ENCODE results near the gene COPS6.

COPS6 gene

DNA sequence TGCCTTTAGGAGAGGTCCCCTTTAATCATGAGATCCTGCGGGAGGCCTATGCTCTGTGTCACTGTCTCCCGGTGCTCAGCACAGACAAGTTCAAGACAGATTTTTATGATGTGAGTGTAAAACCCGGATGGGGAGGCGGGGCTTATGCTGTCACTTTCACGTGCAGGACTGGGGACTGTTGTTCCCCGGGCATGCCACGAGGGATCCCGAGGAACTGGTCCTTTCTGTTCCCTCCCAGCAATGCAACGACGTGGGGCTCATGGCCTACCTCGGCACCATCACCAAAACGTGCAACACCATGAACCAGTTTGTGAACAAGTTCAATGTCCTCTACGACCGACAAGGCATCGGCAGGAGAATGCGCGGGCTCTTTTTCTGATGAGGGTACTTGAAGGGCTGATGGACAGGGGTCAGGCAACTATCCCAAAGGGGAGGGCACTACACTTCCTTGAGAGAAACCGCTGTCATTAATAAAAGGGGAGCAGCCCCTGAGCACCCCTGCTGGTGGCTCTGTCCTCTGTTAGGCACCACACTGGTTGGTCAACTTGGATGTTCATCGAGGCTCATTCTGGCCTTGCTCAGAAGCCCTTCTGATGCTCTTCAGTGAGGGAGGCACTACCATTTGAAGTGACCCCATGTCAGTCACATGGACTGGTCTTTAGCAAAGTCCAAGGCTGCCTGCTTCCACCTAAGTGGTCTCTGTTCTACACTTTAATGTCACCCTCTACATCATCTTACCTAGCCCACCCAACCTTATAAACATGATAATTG, 2.8 kb downstream of the COPS6 start:
- no peak for DNase-seq (ENCODE audit: extremely low spot score)
- ChIA-PET CTCF (interaction anchor here (1.0 to 1.8 kb wide), 2 partner anchors 9 to 97 kb away, joined by 3 to 6 read pairs; no protein-coding TSS in a partner anchor), POLR2A (interaction anchor here (1.0 to 2.1 kb wide), 3 partner anchors 9 to 11 kb away, joined by 3 to 7 read pairs (median 4); partner anchors contain the start of gene AP4M1)
- TF ChIP-seq, protein P1, sequence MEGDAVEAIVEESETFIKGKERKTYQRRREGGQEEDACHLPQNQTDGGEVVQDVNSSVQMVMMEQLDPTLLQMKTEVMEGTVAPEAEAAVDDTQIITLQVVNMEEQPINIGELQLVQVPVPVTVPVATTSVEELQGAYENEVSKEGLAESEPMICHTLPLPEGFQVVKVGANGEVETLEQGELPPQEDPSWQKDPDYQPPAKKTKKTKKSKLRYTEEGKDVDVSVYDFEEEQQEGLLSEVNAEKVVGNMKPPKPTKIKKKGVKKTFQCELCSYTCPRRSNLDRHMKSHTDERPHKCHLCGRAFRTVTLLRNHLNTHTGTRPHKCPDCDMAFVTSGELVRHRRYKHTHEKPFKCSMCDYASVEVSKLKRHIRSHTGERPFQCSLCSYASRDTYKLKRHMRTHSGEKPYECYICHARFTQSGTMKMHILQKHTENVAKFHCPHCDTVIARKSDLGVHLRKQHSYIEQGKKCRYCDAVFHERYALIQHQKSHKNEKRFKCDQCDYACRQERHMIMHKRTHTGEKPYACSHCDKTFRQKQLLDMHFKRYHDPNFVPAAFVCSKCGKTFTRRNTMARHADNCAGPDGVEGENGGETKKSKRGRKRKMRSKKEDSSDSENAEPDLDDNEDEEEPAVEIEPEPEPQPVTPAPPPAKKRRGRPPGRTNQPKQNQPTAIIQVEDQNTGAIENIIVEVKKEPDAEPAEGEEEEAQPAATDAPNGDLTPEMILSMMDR (IDR thresholded peaks at IDR 0.05; ENCODE audit: control extremely low read depth, extremely low read depth, low read depth, missing control alignments), result no peak

DNA sequence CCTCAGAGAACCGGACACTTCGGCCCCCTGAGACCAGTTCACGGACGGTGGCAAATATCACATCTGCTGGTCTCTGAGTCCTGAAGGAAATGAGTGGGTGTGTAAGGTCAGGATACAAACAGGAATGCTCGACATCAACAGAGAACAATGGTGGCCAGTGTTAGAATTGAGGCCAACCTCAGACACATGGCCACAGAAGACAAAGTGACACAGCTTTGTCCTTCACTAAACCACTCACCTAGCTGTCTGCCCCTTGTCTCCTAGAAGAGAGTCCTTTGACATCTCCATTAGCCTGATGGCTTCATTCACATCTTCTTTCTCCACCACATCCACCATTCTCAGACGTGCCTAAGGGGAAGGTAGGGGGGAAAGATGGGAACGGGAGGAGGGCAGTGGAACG, 4.3 kb downstream of the COPS6 start:
- TF ChIP-seq, protein P1 (IDR thresholded peaks at IDR 0.05; ENCODE audit: control extremely low read depth, extremely low read depth, low read depth, missing control alignments), result no peak
- no peak for DNase-seq (ENCODE audit: extremely low spot score)
- POLR2A ChIA-PET, result interaction anchor here (2.1 kb wide), 1 partner anchor 9 kb away, joined by 7 read pairs; the partner anchor contains the start of gene AP4M1
- CTCF ChIA-PET, result interaction anchor here (1.8 kb wide), 1 partner anchor 11 kb away, joined by 6 read pairs; no protein-coding TSS in a partner anchor

DNA sequence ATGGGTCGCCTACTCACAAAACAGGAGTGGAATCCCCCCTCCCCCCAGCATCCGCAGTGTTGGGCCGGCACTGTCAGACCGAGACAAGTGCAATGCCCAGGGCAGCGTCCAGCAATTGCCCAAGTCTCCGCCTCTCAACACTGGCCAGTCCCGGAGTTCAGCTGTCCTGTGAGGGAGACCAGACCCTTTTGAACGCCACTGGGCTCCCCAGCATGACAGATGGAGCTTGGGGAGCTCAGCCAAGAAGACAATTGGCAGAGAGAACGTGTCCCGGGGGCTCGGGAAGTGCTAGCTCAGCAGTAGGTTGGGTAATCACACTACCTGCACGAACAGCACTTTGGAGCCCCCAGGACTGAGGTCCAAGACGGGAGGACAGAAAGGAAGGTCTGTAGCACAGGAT, 4.7 kb downstream of the COPS6 start:
- DNase-seq (ENCODE audit: extremely low spot score), result no peak
- TF ChIP-seq, protein P1 (IDR thresholded peaks at IDR 0.05; ENCODE audit: control extremely low read depth, extremely low read depth, low read depth, missing control alignments), result no peak
- POLR2A ChIA-PET, result interaction anchor here (2.1 kb wide), 1 partner anchor 9 kb away, joined by 7 read pairs; the partner anchor contains the start of gene AP4M1
- CTCF ChIA-PET, result interaction anchor here (1.8 kb wide), 1 partner anchor 11 kb away, joined by 6 read pairs; no protein-coding TSS in a partner anchor

DNA sequence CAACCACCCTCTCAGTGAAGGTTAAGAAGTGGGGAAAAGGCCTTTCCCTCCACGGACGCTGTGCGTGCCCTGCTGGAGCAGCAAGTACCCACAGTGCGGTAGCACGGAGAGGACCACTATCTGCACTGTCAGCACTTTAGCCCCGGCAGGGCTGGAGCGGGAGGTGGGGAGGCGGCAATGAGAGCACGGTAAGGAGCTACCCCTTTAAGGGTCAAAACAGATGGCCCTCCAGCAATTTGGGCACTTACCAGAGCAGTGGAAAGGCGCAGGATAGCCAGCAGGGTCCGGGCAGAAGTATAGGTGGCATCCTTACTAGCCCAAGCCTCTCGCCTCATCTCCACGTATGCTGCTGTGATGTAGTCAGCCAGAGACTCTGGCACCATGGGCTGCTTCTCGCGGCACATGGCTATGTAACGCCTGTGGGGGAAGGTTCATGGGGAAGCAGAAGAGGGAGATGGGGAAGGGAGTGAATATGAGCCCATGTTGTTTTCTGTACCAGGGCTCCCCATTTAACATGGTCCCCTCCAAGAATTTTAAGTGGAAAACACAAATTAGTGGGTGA, 5.2 kb downstream of the COPS6 start:
- DNase-seq (ENCODE audit: extremely low spot score), result no peak
- ChIA-PET POLR2A (no interaction called here), CTCF (no interaction called here)
- TF ChIP-seq, protein P1 (IDR thresholded peaks at IDR 0.05; ENCODE audit: control extremely low read depth, extremely low read depth, low read depth, missing control alignments), result no peak

DNA sequence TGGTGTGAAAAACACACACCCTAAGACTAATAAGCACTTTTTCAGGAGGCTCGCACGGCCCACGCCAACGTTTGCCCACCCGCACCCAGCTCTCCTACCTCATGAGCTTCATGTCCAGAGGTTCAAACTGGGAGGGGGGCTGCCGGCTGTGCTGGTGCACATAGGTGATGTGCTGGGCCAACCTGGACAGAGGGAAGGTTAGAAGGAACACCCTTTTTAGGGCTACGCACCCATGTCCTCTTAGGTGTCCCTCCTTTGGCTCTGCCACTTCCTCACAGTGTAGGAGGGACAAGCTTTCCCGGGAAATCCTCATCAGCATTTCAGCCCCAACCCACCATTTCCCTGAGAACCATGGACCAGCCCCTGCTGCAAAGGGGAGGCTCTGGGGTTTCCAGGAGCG, 6.5 kb downstream of the COPS6 start:
- TF ChIP-seq, protein P1 (IDR thresholded peaks at IDR 0.05; ENCODE audit: control extremely low read depth, extremely low read depth, low read depth, missing control alignments), result no peak
- CTCF ChIA-PET, result interaction anchor here (1.2 to 1.4 kb wide), 2 partner anchors 13 to 38 kb away, joined by 3 to 6 read pairs; no protein-coding TSS in a partner anchor
- no peak for DNase-seq (ENCODE audit: extremely low spot score)
- POLR2A ChIA-PET, result interaction anchor here (0.8 to 1.5 kb wide), 2 partner anchors 13 kb away, joined by 4 read pairs; no protein-coding TSS in a partner anchor

DNA sequence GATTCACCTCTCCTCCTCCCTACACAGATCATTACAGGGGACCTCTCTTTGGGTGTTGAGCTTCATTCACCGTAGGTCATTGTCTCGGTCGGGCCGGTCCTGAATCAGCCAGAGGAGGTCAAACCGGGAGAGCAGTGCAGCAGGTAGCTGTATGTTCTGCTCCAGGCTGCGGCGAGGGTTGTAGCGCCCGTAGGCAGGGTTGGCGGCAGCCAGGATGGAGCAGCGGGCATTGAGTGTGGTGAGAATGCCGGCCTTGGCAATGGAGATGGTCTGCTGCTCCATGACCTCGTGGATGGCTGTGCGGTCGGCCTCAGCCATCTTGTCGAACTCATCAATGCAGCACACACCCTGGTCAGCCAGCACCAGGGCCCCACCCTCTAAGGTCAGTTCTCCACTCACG, 6.9 kb downstream of the COPS6 start:
- POLR2A ChIA-PET, result interaction anchor here (1.5 kb wide), 1 partner anchor 13 kb away, joined by 4 read pairs; no protein-coding TSS in a partner anchor
- DNase-seq (ENCODE audit: extremely low spot score), result no peak
- CTCF ChIA-PET, result interaction anchor here (1.2 to 1.4 kb wide), 2 partner anchors 13 to 37 kb away, joined by 3 to 6 read pairs; no protein-coding TSS in a partner anchor
- TF ChIP-seq, protein P1 (IDR thresholded peaks at IDR 0.05; ENCODE audit: control extremely low read depth, extremely low read depth, low read depth, missing control alignments), result no peak

Data from GM10248 (cell line).